Subcutaneous preadipocyte (primary cell): ENCODE measurements around the gene UQCR10. TPM values are rescaled to one million over a fixed set of nuclear protein-coding genes. Genes with fewer than 3 reads are reported as not detected.

Experiments
- small RNA-seq: library from RNA; depleted of rRNA; stranded (forward); fragments of <200 nt; gene quantifications from one replicate; pipeline ENCODE3, GENCODE V24; 2012
- total RNA-seq: library from RNA; depleted of rRNA; stranded (reverse); fragments of >200 nt; gene quantifications from 2 replicates; pipeline ENCODE4 v1.2.3, GENCODE V29; 2012

The UQCR10 gene
- 54.7 and 57.0 TPM in 2 replicates for total RNA-seq

DNA sequence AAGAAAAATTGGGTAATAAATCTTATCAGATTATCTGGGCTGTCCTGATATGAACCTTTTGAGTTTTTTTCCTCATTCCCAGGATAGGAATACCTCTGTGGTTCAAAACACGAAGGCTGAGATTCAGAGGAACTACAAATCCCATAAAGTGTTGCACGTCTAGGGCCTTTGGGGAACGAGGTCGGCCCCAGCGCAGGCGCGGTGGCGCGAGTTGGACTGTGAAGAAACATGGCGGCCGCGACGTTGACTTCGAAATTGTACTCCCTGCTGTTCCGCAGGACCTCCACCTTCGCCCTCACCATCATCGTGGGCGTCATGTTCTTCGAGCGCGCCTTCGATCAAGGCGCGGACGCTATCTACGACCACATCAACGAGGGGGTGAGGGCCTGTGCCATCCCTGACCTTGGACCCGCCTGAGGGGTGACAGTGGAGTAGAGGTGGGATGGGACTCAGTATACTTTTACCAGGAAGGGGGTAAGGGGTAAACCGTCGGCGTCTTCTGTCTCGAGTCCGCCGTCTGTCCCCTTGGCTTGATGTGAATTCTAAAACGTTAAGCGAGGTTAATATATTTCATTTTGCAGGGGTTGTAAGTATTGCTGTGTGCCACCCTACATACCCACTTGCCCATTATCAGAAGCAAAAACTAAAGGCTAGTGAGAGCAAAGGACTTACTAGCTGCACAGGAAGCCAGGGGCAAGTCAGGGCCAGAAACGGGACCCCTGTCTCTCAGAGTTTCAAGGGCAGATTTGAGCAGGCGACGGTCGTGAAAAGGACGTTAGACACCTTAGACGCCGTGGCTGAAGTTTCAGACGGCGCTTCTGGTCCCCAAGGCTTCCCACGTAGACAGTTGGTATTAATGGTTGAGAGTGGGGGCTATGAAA, at the start of gene UQCR10:
TSS of gene UQCR10 (plus strand) at position 199 of the 881 bp plus-strand sequence. CDS start at position 229, 30 bp downstream.

DNA sequence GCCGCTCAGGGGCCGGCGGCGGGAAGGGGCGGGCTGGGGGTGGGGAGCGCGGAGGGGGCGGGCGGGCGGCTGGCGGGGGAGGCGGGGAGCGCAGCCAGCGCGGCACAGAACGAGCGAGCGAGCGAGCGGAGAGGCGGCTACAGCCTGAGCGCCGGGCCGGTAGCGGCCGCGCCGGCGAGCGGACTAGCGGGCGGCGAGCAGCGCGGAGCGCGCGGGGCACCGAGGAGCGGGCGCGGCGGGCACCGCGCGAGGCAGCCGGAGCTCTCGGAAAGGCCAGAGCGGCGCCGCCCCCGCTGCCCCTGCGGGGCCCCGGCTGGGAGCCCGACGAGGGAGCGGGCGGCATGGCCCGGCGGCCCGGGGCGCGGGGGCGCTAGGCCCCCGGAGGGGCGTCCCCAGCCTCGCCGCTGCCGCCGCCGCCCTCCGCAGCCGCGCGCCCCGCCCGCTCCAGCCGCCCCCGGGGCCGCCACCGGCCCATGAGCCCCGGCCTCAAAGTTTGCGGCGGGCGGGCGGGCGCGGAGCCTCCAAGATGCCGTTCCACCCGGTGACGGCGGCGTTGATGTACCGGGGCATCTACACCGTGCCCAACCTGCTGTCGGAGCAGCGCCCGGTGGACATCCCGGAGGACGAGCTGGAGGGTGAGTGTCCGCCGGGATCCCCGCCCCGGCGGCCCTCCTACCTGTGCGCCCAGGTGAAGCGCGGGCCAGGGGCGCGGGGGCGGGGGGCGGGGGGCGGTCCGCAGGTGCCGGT, 47.1 kb upstream of the UQCR10 start, which contains the start of gene CABP7:
TSS of gene CABP7 (plus strand) at position 105 of the 747 bp plus-strand sequence. CDS start at position 527, 422 bp downstream.

GRCh38 chr22:29766632-29767170, 468 bp upstream of the UQCR10 start, which contains the start of gene ZMAT5:
TSS of gene ZMAT5 (minus strand) at chr22:29767007. CDS start at chr22:29748544, 18,463 bp downstream.

Small RNA genes within 50 kb of the gene (small RNA-seq; reads per million reads assigned to genes)
- gene RF00019: not detected

Other genes with a start within 250 kb of the UQCR10 start
- gene THOC5, start 213.6 kb upstream of the UQCR10 start, total RNA-seq: 40.1 and 54.9 TPM in 2 replicates
- 44.5 and 48.5 TPM in 2 replicates for gene NIPSNAP1, start 186.3 kb upstream of the UQCR10 start, total RNA-seq
- gene NF2, start 163.7 kb upstream of the UQCR10 start, total RNA-seq: 70.2 and 101 TPM in 2 replicates
- not detected in 2 replicates for gene CABP7, start 47.4 kb upstream of the UQCR10 start, total RNA-seq
- 13.1 and 20.6 TPM in 2 replicates for gene ZMAT5, start 362 bp upstream of the UQCR10 start, total RNA-seq
- 38.6 and 40.1 TPM in 2 replicates for gene ASCC2, start 70.9 kb downstream of the UQCR10 start, total RNA-seq
- 16.9 and 23.5 TPM in 2 replicates for gene MTMR3, start 115.8 kb downstream of the UQCR10 start, total RNA-seq